PC-3 (cell line): ENCODE results near the gene AKR1B15.

Source experiments
- EZH2 ChIP-seq: fragments of 300-600 bp; sonication (generic); IDR thresholded peaks from one replicate; pipeline ENCODE4 v1.6.1; 2017; ENCODE audit warnings: antibody characterized with exemption, mild to moderate bottlenecking, low read length; ENCODE audit not compliant: unreplicated experiment
- EZH2phosphoT487 ChIP-seq: fragments of 300-600 bp; sonication (generic); IDR thresholded peaks from 2 replicates; pipeline ENCODE4 v1.6.1; 2018; ENCODE audit warnings: mild to moderate bottlenecking, antibody characterized with exemption, low read length, borderline replicate concordance
- TF ChIP-seq, protein P1 (sequence below): fragments of 300-600 bp; sonication (generic); conservative IDR thresholded peaks from 2 replicates; pipeline ENCODE4 v1.5.1; 2017; ENCODE audit warnings: antibody characterized with exemption, low read depth, mild to moderate bottlenecking, low read length

DNA sequence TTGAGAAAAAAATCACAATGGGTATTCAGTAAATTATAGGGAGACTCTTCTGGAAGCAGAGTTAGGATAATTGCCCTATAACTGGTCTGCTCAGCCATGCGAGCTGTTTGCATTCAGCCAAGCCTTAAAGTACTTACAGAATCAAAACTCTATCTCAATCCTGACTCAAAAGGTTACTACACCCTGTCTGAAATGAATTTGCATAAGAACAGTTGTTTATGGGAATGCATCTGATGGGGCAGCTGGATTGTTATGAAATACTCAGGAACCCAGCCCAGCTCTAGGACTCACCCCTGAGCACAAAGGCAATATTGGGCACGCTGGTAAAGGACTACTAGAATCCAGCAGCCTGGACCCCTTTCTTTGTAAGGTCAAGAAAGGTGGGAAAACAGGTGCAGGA is 38.8 kb downstream of the AKR1B15 start:
- TF ChIP-seq, protein P1, sequence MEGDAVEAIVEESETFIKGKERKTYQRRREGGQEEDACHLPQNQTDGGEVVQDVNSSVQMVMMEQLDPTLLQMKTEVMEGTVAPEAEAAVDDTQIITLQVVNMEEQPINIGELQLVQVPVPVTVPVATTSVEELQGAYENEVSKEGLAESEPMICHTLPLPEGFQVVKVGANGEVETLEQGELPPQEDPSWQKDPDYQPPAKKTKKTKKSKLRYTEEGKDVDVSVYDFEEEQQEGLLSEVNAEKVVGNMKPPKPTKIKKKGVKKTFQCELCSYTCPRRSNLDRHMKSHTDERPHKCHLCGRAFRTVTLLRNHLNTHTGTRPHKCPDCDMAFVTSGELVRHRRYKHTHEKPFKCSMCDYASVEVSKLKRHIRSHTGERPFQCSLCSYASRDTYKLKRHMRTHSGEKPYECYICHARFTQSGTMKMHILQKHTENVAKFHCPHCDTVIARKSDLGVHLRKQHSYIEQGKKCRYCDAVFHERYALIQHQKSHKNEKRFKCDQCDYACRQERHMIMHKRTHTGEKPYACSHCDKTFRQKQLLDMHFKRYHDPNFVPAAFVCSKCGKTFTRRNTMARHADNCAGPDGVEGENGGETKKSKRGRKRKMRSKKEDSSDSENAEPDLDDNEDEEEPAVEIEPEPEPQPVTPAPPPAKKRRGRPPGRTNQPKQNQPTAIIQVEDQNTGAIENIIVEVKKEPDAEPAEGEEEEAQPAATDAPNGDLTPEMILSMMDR, result no peak
- TF ChIP-seq EZH2 (no peak), EZH2phosphoT487 (no peak)
